Stomach (tissue), 9 donors: Measurements from ENCODE around the gene MRPS18B. TPM values are rescaled to one million over a fixed set of nuclear protein-coding genes. Genes with fewer than 3 reads are reported as not detected.

Experiments used
- DNase-seq, 2 donors: peaks; one replicate each; pipeline versions ENCODE4 v3.0.0 to v3.0.0-alpha.2; 2013 to 2019
- H3K27ac ChIP-seq, 5 donors: fragments of 200-600 bp in 4 of 5; sonication (generic) in 4 of 5; one replicate each; pipeline ENCODE4 v1.5.1; 2013 to 2019; ENCODE audit warnings: mild to moderate bottlenecking in 1 of 5, moderate library complexity in 1 of 5
- H3K27me3 ChIP-seq, 3 donors: fragments of 200-600 bp; sonication (generic); one replicate each; pipeline ENCODE4 v1.5.1; 2017 to 2019; ENCODE audit warnings: mixed run types in 1 of 3
- H3K36me3 ChIP-seq, 4 donors: fragments of 200-600 bp; sonication (generic); 1 replicate in 3 of 4; 2 replicates in 1 of 4; pipeline ENCODE4 v1.5.1; 2016 to 2019
- H3K4me1 ChIP-seq, 4 donors: fragments of 200-600 bp; sonication (generic); one replicate each; pipeline ENCODE4 v1.5.1; 2016 to 2019
- H3K4me3 ChIP-seq, 4 donors: fragments of 200-600 bp; sonication (generic) in 3 of 4; one replicate each; pipeline ENCODE4 v1.5.1; 2016 to 2019; ENCODE audit warnings: mild to moderate bottlenecking in 1 of 4
- H3K9me3 ChIP-seq, 4 donors: fragments of 200-600 bp; sonication (generic); one replicate each; pipeline ENCODE4 v1.5.1; 2016 to 2019
- EP300 ChIP-seq: sonication (generic); formaldehyde crosslinking; IDR thresholded peaks from one replicate; pipeline ENCODE4 v1.6.1; 2017; ENCODE audit warnings: antibody characterized with exemption
- POLR2A ChIP-seq, 4 donors: fragments of 450-650 bp; IDR thresholded peaks; one replicate each; pipeline ENCODE4 v1.6.1; 2016; ENCODE audit warnings: antibody characterized with exemption in 4 of 4, control low read depth in 2 of 4, mild to moderate bottlenecking in 1 of 4, moderate library complexity in 1 of 4
- POLR2AphosphoS5 ChIP-seq, 3 donors: sonication (generic); formaldehyde crosslinking; IDR thresholded peaks; one replicate each; pipeline ENCODE4 v1.6.1; 2016; ENCODE audit warnings: antibody characterized with exemption in 3 of 3
- WGBS, 5 donors: extraction: QIAGEN DNeasy Blood & Tissue Kit in 3 of 5; methylation state at CpG; one replicate each; pipeline versions ENCODE4 v1.1.5 to v1.1.7; 2013 to 2018; 5-methylcytosine and 5-hydroxymethylcytosine counted together
- intact Hi-C: fragments of 100-400 bp; cut with DNase I; formaldehyde crosslinking; loops from one replicate; pipeline ENCODE4 v1.15.1; 2023; ENCODE audit warnings: low total_unique reads
- polyA plus RNA-seq, 3 donors: library from polyadenylated mRNA; stranded (reverse); fragments of 200-250 nt; gene quantifications; one replicate each; pipeline ENCODE4 v1.2.3, GENCODE V29; 2013
- total RNA-seq, 5 donors: library from RNA; depleted of rRNA; stranded (reverse); fragments of >200 nt; gene quantifications; one replicate each; pipeline versions ENCODE4 v1.1.0 to v1.2.3, GENCODE V29; 2014 to 2016
- TF ChIP-seq, protein P1 (sequence below), 7 experiments: fragments of 450-650 bp in 4 of 7; fragments of 200-600 bp in 3 of 7; sonication (generic) in 3 of 7; IDR thresholded peaks; one replicate each; pipeline ENCODE4 v1.5.1; 2016 to 2019; ENCODE audit warnings: antibody characterized with exemption in 7 of 7, control low read depth in 2 of 7, mild to moderate bottlenecking in 1 of 7
- donor health status: healthy with polysubstance abuse.
- donor health status: Bipolar disorder and iron deficiency.
- donor health status: healthy.

Gene MRPS18B
- total and polyA plus RNA-seq, 8 donors: 6.4 to 71.2 (median 44.4) TPM

DNA sequence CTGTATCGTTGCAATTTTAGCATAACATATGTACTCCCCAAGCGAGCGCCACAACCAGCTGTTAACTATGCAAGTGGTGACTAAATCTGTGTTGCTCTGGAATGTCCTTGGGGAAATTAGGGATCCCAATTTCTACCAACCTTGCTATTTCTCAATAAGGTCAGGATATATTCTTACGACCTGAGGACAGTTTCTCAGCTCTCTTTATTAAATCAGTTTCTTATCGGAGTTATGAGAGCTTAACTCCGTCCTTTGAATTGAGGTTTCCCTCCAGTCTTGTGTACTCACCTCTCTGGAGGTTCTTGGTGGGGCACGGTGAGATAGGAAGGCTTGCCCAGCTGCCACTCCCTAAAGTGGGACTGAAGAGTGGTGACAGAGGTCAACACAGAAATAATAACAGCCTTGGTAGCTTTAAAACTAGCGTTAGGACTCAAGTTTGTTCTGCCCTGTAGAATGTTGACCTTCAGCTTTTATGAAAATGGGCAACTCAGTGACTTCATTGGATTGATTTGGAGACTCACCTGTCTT, 694 bp downstream of the MRPS18B start:
- peak overlapping the region; percentile 52 to 71 (median 65) for H3K4me3 ChIP-seq
- peaks cover 24 to 48% (median 28%) of the 10 kb centered on the region in 4 donors for H3K4me1 ChIP-seq
- 1 to 13% (median 6%) methylated on average over 8 of the region's 8 CpGs for WGBS, 5 donors
- intact Hi-C loops: no loop called here
- peaks cover 34 to 52% (median 51%) of the 10 kb centered on the region in 4 donors for H3K36me3 ChIP-seq
- DNase-seq: peak; percentile 38 to 80
- no peaks in the 10 kb centered on the region for H3K9me3 ChIP-seq
- no peaks in the 10 kb centered on the region for H3K27me3 ChIP-seq
- peak overlapping the region; percentile 92 to 96 (median 95) for H3K27ac ChIP-seq
- no peak for TF ChIP-seq EP300
- TF ChIP-seq POLR2AphosphoS5 (IDR thresholded peaks at IDR 0.05): peak in 2 of 3 donors; percentile 57 to 75

DNA sequence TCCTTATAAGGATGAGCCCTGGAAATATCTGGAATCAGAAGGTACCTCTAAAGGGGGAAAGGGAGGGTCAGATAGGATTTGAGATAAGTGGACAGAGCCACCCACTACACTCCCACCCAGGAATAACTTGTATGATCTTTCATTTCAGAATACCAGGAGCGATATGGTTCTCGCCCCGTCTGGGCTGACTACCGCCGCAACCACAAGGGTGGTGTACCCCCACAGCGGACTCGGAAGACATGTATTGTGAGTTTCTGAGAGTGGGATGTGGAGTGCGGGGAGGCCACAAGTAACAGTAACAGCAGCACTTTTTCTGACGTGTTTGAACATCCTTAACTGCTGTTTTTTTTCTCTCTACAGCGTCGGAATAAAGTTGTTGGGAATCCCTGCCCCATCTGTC, 1.9 kb downstream of the MRPS18B start:
- Histone ChIP-seq H3K27me3 (no peaks in the 10 kb centered on the region), H3K9me3 (no peaks in the 10 kb centered on the region), H3K4me1 (peaks cover 11 to 36% (median 16%) of the 10 kb centered on the region in 4 donors), H3K27ac (peak overlapping the region; percentile 1 to 95 (median 93)), H3K4me3 (no peak overlapping the region), H3K36me3 (peaks cover 46 to 65% (median 64%) of the 10 kb centered on the region in 4 donors)
- intact Hi-C loops: no loop called here
- TF ChIP-seq EP300 (no peak), POLR2AphosphoS5 (IDR thresholded peaks at IDR 0.05) (no peak), POLR2A (IDR thresholded peaks at IDR 0.05) (no peak)
- no peak for DNase-seq
- 88 to 95% (median 93%) methylated on average over 11 of the region's 11 CpGs for WGBS, 5 donors

DNA sequence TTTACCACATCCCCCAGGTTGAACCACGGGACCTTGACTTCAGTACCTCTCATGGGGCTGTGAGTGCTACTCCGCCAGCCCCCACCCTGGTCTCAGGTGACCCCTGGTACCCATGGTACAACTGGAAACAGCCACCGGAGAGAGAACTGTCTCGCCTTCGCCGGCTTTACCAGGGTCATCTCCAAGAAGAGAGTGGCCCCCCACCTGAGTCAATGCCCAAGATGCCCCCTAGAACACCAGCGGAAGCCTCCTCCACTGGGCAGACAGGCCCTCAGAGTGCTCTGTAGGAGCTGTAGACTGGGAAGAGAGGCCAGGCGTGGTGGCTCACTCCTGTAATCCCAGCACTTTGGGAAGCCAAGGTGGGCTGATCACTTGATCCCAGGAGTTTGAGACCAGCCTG, 7.9 kb downstream of the MRPS18B start:
- DNase-seq: no peak
- Histone ChIP-seq H3K4me1 (peaks cover 8 to 36% (median 19%) of the 10 kb centered on the region in 4 donors), H3K36me3 (peaks cover 47 to 83% (median 82%) of the 10 kb centered on the region in 4 donors), H3K4me3 (no peak overlapping the region), H3K27ac (peak overlapping the region in 4 of 5 donors; percentile 86 to 91 (median 90)), H3K9me3 (no peaks in the 10 kb centered on the region), H3K27me3 (no peaks in the 10 kb centered on the region)
- intact Hi-C loops: no loop called here
- WGBS, 5 donors: 90 to 97% (median 95%) methylated on average over 8 of the region's 8 CpGs
- TF ChIP-seq EP300: no peak
- TF ChIP-seq POLR2A (IDR thresholded peaks at IDR 0.05): no peak
- TF ChIP-seq, protein P1, sequence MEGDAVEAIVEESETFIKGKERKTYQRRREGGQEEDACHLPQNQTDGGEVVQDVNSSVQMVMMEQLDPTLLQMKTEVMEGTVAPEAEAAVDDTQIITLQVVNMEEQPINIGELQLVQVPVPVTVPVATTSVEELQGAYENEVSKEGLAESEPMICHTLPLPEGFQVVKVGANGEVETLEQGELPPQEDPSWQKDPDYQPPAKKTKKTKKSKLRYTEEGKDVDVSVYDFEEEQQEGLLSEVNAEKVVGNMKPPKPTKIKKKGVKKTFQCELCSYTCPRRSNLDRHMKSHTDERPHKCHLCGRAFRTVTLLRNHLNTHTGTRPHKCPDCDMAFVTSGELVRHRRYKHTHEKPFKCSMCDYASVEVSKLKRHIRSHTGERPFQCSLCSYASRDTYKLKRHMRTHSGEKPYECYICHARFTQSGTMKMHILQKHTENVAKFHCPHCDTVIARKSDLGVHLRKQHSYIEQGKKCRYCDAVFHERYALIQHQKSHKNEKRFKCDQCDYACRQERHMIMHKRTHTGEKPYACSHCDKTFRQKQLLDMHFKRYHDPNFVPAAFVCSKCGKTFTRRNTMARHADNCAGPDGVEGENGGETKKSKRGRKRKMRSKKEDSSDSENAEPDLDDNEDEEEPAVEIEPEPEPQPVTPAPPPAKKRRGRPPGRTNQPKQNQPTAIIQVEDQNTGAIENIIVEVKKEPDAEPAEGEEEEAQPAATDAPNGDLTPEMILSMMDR (IDR thresholded peaks at IDR 0.05): no peak
- no peak for TF ChIP-seq POLR2AphosphoS5 (IDR thresholded peaks at IDR 0.05)

DNA sequence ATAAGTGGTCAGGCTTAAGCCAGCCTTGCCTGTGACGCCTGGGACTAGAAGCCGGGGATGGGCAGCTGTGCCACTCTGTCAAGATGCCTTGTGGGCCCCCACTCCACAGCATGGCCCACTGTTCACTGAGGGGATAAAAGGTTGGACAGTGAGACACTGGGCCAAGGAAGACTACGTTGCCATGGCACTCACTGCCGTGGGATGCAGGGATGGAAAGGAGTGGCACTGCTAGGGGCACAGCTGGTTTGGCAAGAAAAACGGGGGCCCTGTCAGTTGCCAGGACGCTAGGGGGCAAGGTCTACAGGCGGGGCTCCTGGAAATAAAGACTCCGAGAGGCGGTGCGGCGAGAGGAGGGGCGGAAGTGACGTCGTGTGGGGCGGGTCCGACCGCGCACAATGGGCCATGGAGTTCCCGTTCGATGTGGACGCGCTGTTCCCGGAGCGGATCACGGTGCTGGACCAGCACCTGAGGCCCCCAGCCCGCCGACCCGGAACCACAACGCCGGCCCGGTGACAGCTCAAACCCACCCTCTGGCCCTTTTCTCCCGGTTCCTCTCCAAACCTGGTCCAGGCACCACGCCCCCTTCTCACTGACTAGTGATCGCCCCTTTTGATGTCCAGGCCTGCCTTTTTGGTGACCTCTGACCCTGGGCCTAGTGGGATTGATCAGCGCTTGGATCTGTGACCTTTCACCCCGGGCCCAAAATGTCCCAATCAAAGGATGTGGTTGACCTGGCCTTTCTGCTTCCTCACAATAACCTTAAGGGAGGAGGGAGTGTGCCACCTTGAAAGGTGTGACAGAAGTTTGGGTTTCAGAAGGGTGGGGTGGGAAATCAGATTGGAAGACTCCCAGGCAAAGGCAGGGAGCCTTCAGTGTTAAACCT, 9.1 kb downstream of the MRPS18B start, which contains the start of gene ATAT1:
TSS of gene ATAT1 (plus strand) at position 391 of the 883 bp plus-strand sequence.
- H3K36me3 ChIP-seq: peaks cover 40 to 82% (median 80%) of the 10 kb centered on the region in 4 donors
- peaks cover 8 to 28% (median 19%) of the 10 kb centered on the region in 4 donors for H3K4me1 ChIP-seq
- peak within 1 kb of the TSS; percentile 86 to 92 (median 90) for H3K27ac ChIP-seq
- TF ChIP-seq EP300 (no peak), POLR2AphosphoS5 (IDR thresholded peaks at IDR 0.05) (peak; percentile 66 to 92 (median 79)), POLR2A (IDR thresholded peaks at IDR 0.05) (no peak)
- TF ChIP-seq, protein P1 (IDR thresholded peaks at IDR 0.05): peak in 5 of 7 experiments; percentile 19 to 47 (median 33)
- DNase-seq: peak; percentile 93 to 97
- intact Hi-C loops: no loop called here
- H3K27me3 ChIP-seq: no peaks in the 10 kb centered on the region
- 1 to 3% (median 2%) methylated on average over 34 to 36 of the region's 36 CpGs for WGBS, 5 donors
- peak within 1 kb of the TSS; percentile 48 to 60 (median 50) for H3K4me3 ChIP-seq
- H3K9me3 ChIP-seq: no peaks in the 10 kb centered on the region

DNA sequence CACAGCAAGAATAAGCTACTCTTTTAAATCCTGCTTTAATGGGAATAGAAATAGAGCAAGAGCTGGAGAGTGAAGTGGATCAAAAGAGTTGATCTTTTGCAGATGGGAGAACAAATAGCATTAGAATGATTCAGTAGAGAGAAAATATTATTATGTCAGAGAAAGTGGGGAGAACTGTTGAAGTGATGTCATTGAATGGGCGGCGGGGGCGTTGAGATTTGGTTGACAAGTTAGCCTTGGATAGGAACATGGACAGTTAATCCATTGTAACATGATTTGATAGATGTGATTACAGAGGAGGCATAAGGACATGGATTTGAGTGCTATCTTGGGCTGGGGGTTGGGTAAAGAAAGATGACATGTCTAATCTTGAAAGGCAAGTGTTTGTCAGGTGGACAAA, 18.2 kb downstream of the MRPS18B start:
- Histone ChIP-seq H3K4me1 (no peaks in the 10 kb centered on the region), H3K36me3 (peaks cover 0 to 69% (median 55%) of the 10 kb centered on the region in 4 donors), H3K27me3 (no peaks in the 10 kb centered on the region), H3K4me3 (no peak overlapping the region), H3K27ac (no peak overlapping the region), H3K9me3 (no peaks in the 10 kb centered on the region)
- 92 to 98% (median 95%) methylated on average over 3 of the region's 3 CpGs for WGBS, 5 donors
- TF ChIP-seq POLR2AphosphoS5 (IDR thresholded peaks at IDR 0.05) (no peak), EP300 (no peak), POLR2A (IDR thresholded peaks at IDR 0.05) (no peak)
- TF ChIP-seq, protein P1 (IDR thresholded peaks at IDR 0.05): no peak
- DNase-seq: no peak
- intact Hi-C loops: no loop called here
